AG09309 (cell line): ENCODE measurements around the gene CALML6.
"Not testable (repeated sequence)": the region's sequence is repeated elsewhere in the genome, so short reads cannot be mapped to it uniquely, and the experiment has no call there.

ENCODE experiments used
- DNase-seq: peaks from one replicate; pipeline ENCODE4 v3.0.0-alpha.2; 2010; ENCODE audit warnings: low read depth
- H3K4me3 ChIP-seq: 2 replicates; pipeline ENCODE4 v1.5.1; 2011; ENCODE audit warnings: mild to moderate bottlenecking, low read depth, low read length, moderate library complexity; ENCODE audit not compliant: control insufficient read depth
- CTCF ChIP-seq: IDR thresholded peaks from 2 replicates; pipeline ENCODE4 v1.5.1; 2011; ENCODE audit warnings: mild to moderate bottlenecking, low read depth, low read length, inconsistent platforms; ENCODE audit not compliant: insufficient read depth, control insufficient read depth; ENCODE audit errors: missing control alignments

Gene CALML6

GRCh38 chr1:1929102-1929638, 14.1 kb downstream of the CALML6 start:
- H3K4me3 ChIP-seq = no peak overlapping the region
- no peak for TF ChIP-seq CTCF
- DNase-seq = no peak

- DNase-seq = no peak
- no peak overlapping the region for H3K4me3 ChIP-seq
- no peak for TF ChIP-seq CTCF
Observed at GRCh38 chr1:1929639-1930545, 14.8 kb downstream of the CALML6 start.

GRCh38 chr1:1934848-1935247, 19.8 kb downstream of the CALML6 start:
- not testable (repeated sequence) for DNase-seq, H3K4me3 ChIP-seq

- no peak overlapping the region for H3K4me3 ChIP-seq
- DNase-seq = no peak
- no peak for TF ChIP-seq CTCF
Observed at GRCh38 chr1:1937061-1937460, 22.0 kb downstream of the CALML6 start.

- H3K4me3 ChIP-seq = no peak overlapping the region
- TF ChIP-seq CTCF = no peak
- no peak for DNase-seq
Observed at GRCh38 chr1:1937549-1938275, 22.7 kb downstream of the CALML6 start.

- no peak for TF ChIP-seq CTCF
- H3K4me3 ChIP-seq = no peak overlapping the region
- no peak for DNase-seq
Observed at GRCh38 chr1:1938276-1938573, 23.2 kb downstream of the CALML6 start.
